HG03432 (cell line): ENCODE results near the gene SCNN1B.
"Not testable (repeated sequence)": the region's sequence is repeated elsewhere in the genome, so short reads cannot be mapped to it uniquely, and the experiment has no call there.

Experiments used
- ATAC-seq: cut with Tn5 transposase; IDR thresholded peaks from one replicate; pipeline ENCODE4 v1.9.1; 2021; ENCODE audit warnings: mild to moderate bottlenecking, moderate library complexity; ENCODE audit not compliant: unreplicated experiment

SCNN1B gene

DNA sequence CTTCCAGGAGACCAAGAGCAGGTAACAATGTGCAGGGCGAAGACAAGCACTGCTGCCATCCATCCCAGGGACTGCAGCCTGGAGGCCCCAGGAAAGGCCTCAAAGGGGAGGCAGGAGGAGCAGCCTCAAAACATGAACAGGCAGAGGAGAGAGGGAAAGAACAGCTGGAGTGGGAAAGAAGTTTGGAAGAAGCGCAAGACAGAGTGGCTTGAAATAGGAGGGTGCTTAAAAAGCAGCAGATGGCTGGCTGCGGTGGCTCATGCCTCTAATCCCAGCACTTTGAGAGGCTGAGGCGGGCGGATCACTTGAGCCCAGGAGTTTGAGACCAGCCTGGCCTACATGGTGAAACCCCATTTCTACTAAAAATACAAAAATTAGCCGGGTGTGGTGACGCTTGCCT lies 98.3 kb downstream of the SCNN1B start:
- ATAC-seq, result not testable (repeated sequence)

DNA sequence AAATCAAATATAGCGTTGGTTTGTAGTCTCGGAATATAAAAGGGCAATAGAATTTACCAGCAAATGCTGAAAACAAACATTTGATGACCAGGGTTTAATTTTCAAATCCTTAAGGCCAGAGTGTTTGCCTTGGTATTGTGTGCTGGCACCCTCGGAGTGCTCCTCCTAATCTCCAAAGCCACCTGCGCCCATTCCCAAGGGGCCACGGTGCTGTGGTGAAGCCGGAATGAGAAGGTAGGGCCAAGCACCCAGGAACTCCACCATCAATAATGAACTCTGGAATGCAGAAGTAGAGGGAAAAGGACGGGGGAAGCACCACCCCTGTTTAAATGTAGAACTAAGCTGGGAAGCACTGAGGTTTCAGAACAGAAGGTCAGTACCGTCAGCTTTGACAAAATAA lies 99.0 kb downstream of the SCNN1B start:
- no peak for ATAC-seq

GRCh38 chr16:23402100-23402499 lies 100.0 kb downstream of the SCNN1B start:
- ATAC-seq, result no peak

- no peak for ATAC-seq
These were observed 101.4 kb downstream of the SCNN1B start for GRCh38 chr16:23403547-23403946.

GRCh38 chr16:23406024-23406423 lies 103.9 kb downstream of the SCNN1B start:
- ATAC-seq, result no peak

DNA sequence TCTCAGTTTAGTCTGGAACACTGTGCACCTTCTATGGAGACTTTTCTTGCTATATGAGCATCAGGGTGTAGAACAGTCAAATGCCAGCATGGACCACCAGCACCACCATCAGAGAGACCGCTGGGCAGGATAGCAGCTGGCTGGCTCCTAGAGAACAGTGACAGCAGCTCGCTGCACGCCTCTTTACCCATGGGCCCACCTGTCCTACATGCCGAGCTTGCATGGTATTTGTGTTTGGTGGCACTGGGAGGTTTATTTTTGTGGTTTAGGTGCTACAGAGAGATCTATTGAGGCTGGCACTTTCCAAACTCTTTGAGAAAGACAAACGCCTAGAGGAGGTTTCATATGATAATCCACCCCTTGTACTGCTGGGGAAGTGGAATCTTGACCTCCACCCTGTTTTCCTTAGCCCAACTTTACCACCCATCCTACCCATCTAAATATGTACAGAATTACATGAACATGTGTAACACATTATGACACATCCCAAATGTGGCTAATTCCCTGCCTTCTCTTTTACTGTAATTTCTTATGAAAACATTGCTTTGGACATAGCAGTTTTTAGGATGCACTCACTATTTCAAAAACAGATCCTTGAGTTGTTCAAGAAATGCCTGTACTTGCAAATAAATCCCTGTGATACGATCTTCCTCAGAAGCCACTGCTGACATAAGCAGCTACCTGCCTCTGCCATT lies 104.6 kb downstream of the SCNN1B start:
- no peak for ATAC-seq

- ATAC-seq, result no peak
These were observed 105.5 kb downstream of the SCNN1B start for GRCh38 chr16:23407436-23408127.

DNA sequence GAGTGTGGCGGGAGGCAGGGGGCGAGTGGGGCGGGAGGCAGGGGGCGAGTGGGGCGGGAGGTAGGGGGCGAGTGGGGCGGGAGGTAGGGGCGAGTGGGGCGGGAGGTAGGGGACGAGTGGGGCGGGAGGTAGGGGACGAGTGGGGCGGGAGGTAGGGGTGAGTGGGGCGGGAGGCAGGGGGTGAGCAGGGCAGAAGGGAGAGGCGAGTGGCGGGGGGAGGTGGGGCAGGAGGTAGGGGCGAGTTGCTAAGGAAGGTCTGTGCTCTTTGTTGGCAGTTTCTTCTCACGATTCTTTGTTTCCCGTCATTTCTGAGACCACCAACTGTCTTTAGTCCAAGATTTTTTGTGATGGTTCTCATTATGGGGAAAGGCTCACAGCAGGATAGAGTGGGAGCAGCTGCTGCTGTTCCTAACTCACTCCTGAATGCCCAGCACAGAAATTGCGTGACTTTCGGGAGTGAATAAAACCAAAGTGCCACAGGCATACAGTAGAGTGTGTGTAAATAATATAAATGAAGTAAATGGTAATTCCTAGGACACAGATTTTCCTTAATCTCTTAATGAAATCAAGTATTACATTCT lies 106.2 kb downstream of the SCNN1B start:
- no peak for ATAC-seq

DNA sequence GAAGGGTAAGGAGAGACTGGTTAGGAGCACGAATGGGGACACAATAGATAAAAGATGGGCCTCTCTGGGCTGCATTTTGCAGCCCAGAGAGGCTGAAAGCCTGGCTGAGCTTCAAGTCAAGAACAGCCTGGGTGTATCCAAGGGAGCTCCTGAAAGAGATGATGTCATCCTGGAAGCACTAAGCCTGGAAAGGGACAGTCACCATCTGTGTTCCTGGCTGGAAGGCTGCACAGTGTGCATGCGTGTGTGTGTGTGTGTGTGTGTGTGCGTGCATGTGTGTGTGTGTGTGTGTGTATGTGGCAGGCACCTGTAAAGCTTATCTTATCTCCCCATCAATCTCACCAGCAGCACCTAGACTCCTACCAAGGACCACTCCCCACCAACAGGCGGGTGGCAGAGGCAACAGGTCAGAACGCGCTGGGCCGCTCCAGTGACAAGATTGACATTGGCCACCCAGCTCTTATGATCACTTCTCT lies 106.8 kb downstream of the SCNN1B start:
- no peak for ATAC-seq

DNA sequence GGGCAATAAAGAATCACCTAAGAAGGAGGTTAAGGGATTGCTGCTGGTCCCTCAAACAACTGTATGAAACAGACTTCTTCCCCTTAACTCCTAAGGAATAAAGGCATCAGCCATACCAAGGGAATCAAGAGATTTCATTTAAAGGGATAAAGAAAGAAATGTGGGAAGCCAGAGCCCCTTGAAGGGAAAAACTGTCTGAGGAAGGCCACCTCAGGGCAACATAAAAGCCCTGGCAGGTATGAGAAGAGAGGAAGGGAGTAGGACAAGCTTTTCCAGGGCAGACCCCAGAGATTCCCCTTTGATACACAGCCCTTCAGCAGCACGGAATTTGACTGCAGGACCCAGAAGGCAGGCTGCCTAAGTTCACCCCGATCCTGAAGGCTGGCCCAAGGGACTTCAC lies 107.4 kb downstream of the SCNN1B start:
- no peak for ATAC-seq

- ATAC-seq, result no peak
These were observed 108.1 kb downstream of the SCNN1B start for GRCh38 chr16:23410176-23410575.

GRCh38 chr16:23414731-23415130 lies 112.6 kb downstream of the SCNN1B start:
- ATAC-seq, result no peak

GRCh38 chr16:23416816-23417215 lies 114.7 kb downstream of the SCNN1B start:
- ATAC-seq, result no peak

DNA sequence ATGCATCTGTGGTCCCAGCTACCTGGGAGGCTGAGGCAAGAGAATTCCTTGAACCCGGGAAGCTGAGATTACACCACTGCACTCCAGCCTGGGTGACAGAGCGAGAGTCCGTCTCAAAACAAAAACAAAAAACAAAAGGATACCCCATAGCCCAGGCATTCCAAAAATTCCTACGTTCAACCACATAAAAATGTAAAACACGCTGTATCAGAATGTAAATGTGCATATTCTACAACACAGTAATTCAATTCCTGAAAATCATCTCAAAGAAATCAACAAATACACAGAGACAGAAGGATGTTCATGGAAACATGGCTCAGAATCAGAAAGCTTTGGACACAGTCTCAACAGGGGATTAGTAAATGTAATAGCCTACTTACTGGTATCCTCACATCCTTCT lies 117.9 kb downstream of the SCNN1B start:
- no peak for ATAC-seq

DNA sequence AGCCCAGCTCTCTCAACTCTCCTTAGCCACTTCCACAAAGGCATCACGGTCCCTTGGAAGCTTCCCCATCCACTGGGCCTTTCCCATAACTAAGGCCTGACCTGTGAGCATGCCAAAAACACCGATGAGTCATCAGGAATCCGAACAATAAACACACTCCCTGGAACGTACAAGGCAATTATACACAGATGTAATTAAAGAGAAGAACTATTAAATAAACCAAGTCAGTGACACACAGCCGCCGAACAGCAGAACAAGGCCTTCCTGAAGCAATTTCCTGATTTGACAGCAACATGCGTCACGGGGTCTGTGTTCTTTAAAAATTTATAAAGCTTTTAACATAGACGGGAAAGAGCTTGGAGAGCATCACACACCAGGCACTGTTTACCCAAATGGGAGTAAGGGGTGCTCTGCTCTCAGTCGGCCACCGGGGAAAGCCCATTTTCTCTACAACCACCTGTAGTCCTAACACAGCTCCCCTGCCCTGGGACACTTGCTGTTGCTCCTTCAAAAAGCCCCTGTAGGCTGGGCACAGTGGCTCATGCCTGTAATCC lies 121.5 kb downstream of the SCNN1B start:
- ATAC-seq, result no peak

DNA sequence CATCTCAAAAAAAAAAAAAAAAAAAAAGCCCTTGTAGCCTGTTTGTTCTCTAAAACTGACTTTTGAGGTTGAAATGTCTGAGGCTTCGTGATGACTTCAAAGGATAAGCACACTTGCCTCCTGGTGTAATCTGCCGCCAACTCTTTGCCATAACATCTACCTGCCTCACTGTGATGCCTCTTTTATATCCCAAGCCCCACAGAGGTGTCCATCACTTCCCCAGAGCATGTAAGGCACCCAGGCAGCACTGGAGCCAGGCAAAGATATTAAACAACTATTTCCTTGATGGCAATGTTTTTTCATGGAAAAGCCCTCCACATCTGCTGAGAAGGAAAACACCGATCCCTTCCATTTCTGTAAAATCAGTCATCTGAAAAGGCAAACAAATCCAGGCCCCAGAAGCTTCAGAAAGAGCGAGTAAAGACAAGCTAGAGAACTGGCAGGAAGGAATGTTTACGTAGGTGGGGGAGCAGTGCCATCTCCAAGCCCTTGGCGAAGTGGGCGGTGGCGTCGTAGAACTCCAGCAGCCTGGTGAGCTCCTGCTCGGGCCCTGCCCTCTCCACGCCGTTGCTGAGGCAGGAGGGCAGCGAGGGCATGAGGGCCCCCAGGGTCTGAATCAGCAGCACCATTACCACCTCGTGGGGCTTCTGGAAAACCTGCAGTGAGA lies 122.3 kb downstream of the SCNN1B start:
- ATAC-seq, result no peak

GRCh38 chr16:23428351-23428750 lies 126.2 kb downstream of the SCNN1B start:
- no peak for ATAC-seq
